Suprapubic skin (tissue), 4 donors: ENCODE results near the gene HS3ST2. TPM values are rescaled to one million over a fixed set of nuclear protein-coding genes. Genes with fewer than 3 reads are reported as not detected.

Experiments
- DNase-seq, 2 donors: peaks; one replicate each; pipeline ENCODE4 v3.0.0-alpha.2; 2019; ENCODE audit warnings: low spot score in 2 of 2
- H3K27ac ChIP-seq: fragments of 200-600 bp; sonication (generic); one replicate; pipeline ENCODE4 v1.5.1; 2019
- H3K27me3 ChIP-seq: fragments of 200-600 bp; sonication (generic); one replicate; pipeline ENCODE4 v1.5.1; 2019
- H3K36me3 ChIP-seq: fragments of 200-600 bp; sonication (generic); one replicate; pipeline ENCODE4 v1.5.1; 2019
- H3K4me1 ChIP-seq: fragments of 200-600 bp; sonication (generic); one replicate; pipeline ENCODE4 v1.5.1; 2019
- H3K4me3 ChIP-seq: fragments of 200-600 bp; sonication (generic); one replicate; pipeline ENCODE4 v1.5.1; 2019; ENCODE audit warnings: mild to moderate bottlenecking
- H3K9me3 ChIP-seq: fragments of 200-600 bp; sonication (generic); one replicate; pipeline ENCODE4 v1.5.1; 2019
- CTCF ChIP-seq, 2 donors: fragments of 200-600 bp in 1 of 2; fragments of 450-650 bp in 1 of 2; sonication (generic) in 1 of 2; IDR thresholded peaks; one replicate each; pipeline ENCODE4 v1.5.1; 2016 to 2019; ENCODE audit warnings: antibody characterized with exemption in 2 of 2, mild to moderate bottlenecking in 1 of 2, moderate library complexity in 1 of 2
- EP300 ChIP-seq: sonication (generic); formaldehyde crosslinking; IDR thresholded peaks from one replicate; pipeline ENCODE4 v1.6.1; 2017; ENCODE audit warnings: antibody characterized with exemption
- POLR2A ChIP-seq, 2 donors: fragments of 450-650 bp; IDR thresholded peaks; one replicate each; pipeline ENCODE4 v1.6.1; 2017; ENCODE audit warnings: antibody characterized with exemption in 2 of 2, mild to moderate bottlenecking in 2 of 2, moderate library complexity in 2 of 2
- POLR2AphosphoS5 ChIP-seq, 3 donors: sonication (generic); formaldehyde crosslinking; IDR thresholded peaks; one replicate each; pipeline ENCODE4 v1.6.1; 2017; ENCODE audit warnings: antibody characterized with exemption in 3 of 3
- WGBS: methylation state at CpG from one replicate; pipeline ENCODE4 v1.1.5; 2018; 5-methylcytosine and 5-hydroxymethylcytosine counted together
- total RNA-seq, 4 donors: library from RNA; depleted of rRNA; stranded (reverse); fragments of >200 nt; gene quantifications; one replicate each; pipeline ENCODE4 v1.1.0, GENCODE V29; 2016

Gene HS3ST2
- total RNA-seq, 4 donors from 2014 or later = 0.30 to 1.7 (median 1.2) TPM

- Histone ChIP-seq H3K9me3 (no peaks in the 10 kb centered on the region), H3K27ac (no peak overlapping the region), H3K4me3 (no peak overlapping the region), H3K36me3 (no peaks in the 10 kb centered on the region), H3K27me3 (no peaks in the 10 kb centered on the region), H3K4me1 (no peaks in the 10 kb centered on the region)
- WGBS = 90% methylated on average over 3 of the region's 3 CpGs
- DNase-seq = no peak
- TF ChIP-seq POLR2A (IDR thresholded peaks at IDR 0.05) (no peak), EP300 (no peak), POLR2AphosphoS5 (IDR thresholded peaks at IDR 0.05) (no peak), CTCF (IDR thresholded peaks at IDR 0.05) (no peak)
Measured at GRCh38 chr16:22843122-22843521, 29.2 kb downstream of the HS3ST2 start.

GRCh38 chr16:22843856-22844255 lies 29.9 kb downstream of the HS3ST2 start:
- H3K4me1 ChIP-seq = no peaks in the 10 kb centered on the region
- H3K9me3 ChIP-seq = no peaks in the 10 kb centered on the region
- DNase-seq = no peak
- no peak overlapping the region for H3K27ac ChIP-seq
- no peak overlapping the region for H3K4me3 ChIP-seq
- TF ChIP-seq CTCF (IDR thresholded peaks at IDR 0.05) = no peak
- TF ChIP-seq POLR2A (IDR thresholded peaks at IDR 0.05) = no peak
- TF ChIP-seq EP300 = no peak
- no peak for TF ChIP-seq POLR2AphosphoS5 (IDR thresholded peaks at IDR 0.05)
- WGBS = 64% methylated on average over 2 of the region's 2 CpGs
- no peaks in the 10 kb centered on the region for H3K36me3 ChIP-seq
- H3K27me3 ChIP-seq = no peaks in the 10 kb centered on the region

GRCh38 chr16:22844416-22844815 lies 30.5 kb downstream of the HS3ST2 start:
- H3K27me3 ChIP-seq = no peaks in the 10 kb centered on the region
- no peaks in the 10 kb centered on the region for H3K4me1 ChIP-seq
- H3K4me3 ChIP-seq = no peak overlapping the region
- no peak overlapping the region for H3K27ac ChIP-seq
- DNase-seq = no peak
- no peaks in the 10 kb centered on the region for H3K36me3 ChIP-seq
- 80% methylated on average over 3 of the region's 3 CpGs for WGBS
- no peak for TF ChIP-seq EP300
- TF ChIP-seq POLR2AphosphoS5 (IDR thresholded peaks at IDR 0.05) = no peak
- no peak for TF ChIP-seq POLR2A (IDR thresholded peaks at IDR 0.05)
- no peak for TF ChIP-seq CTCF (IDR thresholded peaks at IDR 0.05)
- no peaks in the 10 kb centered on the region for H3K9me3 ChIP-seq

GRCh38 chr16:22847100-22847499 lies 33.1 kb downstream of the HS3ST2 start:
- no peaks in the 10 kb centered on the region for H3K9me3 ChIP-seq
- TF ChIP-seq POLR2AphosphoS5 (IDR thresholded peaks at IDR 0.05) = no peak
- no peak for TF ChIP-seq CTCF (IDR thresholded peaks at IDR 0.05)
- TF ChIP-seq POLR2A (IDR thresholded peaks at IDR 0.05) = no peak
- no peak for TF ChIP-seq EP300

GRCh38 chr16:22847690-22848089 lies 33.7 kb downstream of the HS3ST2 start:
- H3K9me3 ChIP-seq = no peaks in the 10 kb centered on the region
- H3K4me3 ChIP-seq = no peak overlapping the region
- no peak overlapping the region for H3K27ac ChIP-seq
- 87% methylated on average over 2 of the region's 2 CpGs for WGBS
- no peaks in the 10 kb centered on the region for H3K27me3 ChIP-seq
- DNase-seq = no peak
- H3K36me3 ChIP-seq = no peaks in the 10 kb centered on the region
- TF ChIP-seq CTCF (IDR thresholded peaks at IDR 0.05) = no peak
- no peak for TF ChIP-seq EP300
- TF ChIP-seq POLR2A (IDR thresholded peaks at IDR 0.05) = no peak
- TF ChIP-seq POLR2AphosphoS5 (IDR thresholded peaks at IDR 0.05) = no peak
- no peaks in the 10 kb centered on the region for H3K4me1 ChIP-seq

More at GRCh38 chr16:22847100-22847499, 33.1 kb downstream of the HS3ST2 start:
- H3K36me3 ChIP-seq = no peaks in the 10 kb centered on the region
- H3K4me3 ChIP-seq = no peak overlapping the region
- no peaks in the 10 kb centered on the region for H3K27me3 ChIP-seq
- no peak overlapping the region for H3K27ac ChIP-seq
- WGBS = 71% methylated on average over 3 of the region's 3 CpGs
- no peaks in the 10 kb centered on the region for H3K4me1 ChIP-seq
- no peak for DNase-seq
